GM12801 (cell line): ENCODE measurements around the gene DENND6B.

Experiments used
- CTCF ChIP-seq: IDR thresholded peaks from one replicate; pipeline ENCODE4 v1.5.1; 2011; ENCODE audit warnings: control low read depth; ENCODE audit not compliant: insufficient read length; ENCODE audit errors: extremely low read depth

The DENND6B gene

GRCh38 chr22:50301581-50301991, 25.2 kb downstream of the DENND6B start:
- TF ChIP-seq CTCF: no peak

GRCh38 chr22:50300620-50301257, 26.1 kb downstream of the DENND6B start:
- no peak for TF ChIP-seq CTCF

- no peak for TF ChIP-seq CTCF
These were observed 26.8 kb downstream of the DENND6B start for GRCh38 chr22:50299785-50300619.

GRCh38 chr22:50298937-50299784, 27.7 kb downstream of the DENND6B start:
- no peak for TF ChIP-seq CTCF

GRCh38 chr22:50298266-50298637, 28.6 kb downstream of the DENND6B start:
- TF ChIP-seq CTCF: no peak

GRCh38 chr22:50297510-50298265, 29.1 kb downstream of the DENND6B start:
- TF ChIP-seq CTCF: no peak
